GM18499 (cell line): Measurements from ENCODE around the gene NKTR.

ENCODE experiments used
- ATAC-seq: cut with Tn5 transposase; IDR thresholded peaks from one replicate; pipeline ENCODE4 v1.9.1; 2021; ENCODE audit warnings: moderate number of reproducible peaks; ENCODE audit not compliant: insufficient read depth, unreplicated experiment

The NKTR gene

DNA sequence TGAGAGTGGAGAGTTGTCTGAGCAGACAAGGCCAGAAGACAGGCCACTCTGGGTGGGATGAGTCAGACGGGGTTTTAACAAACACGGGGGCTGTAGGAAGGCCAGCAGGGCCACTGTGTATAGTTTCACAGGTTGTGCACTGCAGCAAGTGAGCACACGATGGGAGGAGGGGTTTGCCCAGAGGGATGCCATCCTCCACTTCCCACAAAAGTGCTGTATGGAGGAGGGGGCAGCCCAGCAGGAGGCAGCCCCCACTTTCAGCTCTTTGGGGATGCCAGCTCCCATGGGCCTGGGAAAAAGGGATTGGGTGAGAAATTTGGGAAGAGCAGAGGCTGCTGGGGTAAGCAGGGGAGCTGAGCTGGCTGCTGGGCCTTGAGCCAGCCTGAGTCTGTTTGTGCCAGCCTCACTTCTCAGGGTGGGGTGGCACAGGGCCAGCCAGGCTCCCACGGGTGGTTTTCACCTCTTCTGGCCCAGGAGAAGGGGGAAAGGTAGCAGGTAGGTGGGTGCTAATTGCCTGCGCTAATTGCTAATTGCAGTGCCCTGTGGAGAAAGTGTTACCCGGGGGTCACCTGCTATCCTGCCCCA is 59.7 kb downstream of the NKTR start:
- no peak for ATAC-seq

DNA sequence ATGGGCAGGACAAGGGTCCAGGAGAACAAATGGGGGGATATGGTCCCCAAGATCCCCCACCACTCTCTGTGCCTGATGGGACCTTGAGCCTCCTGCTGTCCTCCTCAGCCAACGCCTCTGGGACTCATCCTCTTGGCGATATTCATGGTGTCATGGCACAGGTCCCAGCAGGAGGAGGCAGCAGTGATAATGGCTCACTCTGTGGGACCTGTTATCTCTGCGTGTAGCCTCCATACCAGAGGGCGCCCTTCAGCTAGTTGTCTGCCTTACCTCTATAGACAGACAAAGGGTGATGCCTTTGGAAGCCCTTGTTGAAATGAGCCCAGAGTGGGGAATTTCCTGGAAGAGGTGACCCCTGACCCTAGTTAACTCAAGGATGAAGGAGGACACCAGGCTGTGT is 60.4 kb downstream of the NKTR start:
- ATAC-seq = no peak

DNA sequence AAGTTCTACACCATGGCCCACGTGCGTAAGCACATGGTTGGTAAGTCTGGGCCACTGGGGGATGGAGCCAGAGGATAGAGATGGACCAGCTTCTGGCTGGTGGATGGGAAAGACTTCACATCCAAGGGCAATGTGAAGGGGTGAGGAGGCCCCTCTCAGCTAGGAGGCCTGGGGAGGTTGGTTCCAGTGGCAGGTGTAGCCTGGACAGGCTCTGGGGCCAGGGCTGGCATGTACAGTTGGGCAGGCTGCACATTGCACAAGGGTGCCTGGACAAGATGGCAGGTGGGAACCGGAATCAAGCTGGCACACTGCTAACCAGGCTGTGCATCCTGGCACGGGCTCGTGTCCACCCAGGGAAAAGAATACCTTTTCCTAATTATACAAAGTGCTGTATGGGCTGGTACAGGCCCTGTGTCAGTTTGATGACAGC is 61.1 kb downstream of the NKTR start:
- ATAC-seq = no peak

DNA sequence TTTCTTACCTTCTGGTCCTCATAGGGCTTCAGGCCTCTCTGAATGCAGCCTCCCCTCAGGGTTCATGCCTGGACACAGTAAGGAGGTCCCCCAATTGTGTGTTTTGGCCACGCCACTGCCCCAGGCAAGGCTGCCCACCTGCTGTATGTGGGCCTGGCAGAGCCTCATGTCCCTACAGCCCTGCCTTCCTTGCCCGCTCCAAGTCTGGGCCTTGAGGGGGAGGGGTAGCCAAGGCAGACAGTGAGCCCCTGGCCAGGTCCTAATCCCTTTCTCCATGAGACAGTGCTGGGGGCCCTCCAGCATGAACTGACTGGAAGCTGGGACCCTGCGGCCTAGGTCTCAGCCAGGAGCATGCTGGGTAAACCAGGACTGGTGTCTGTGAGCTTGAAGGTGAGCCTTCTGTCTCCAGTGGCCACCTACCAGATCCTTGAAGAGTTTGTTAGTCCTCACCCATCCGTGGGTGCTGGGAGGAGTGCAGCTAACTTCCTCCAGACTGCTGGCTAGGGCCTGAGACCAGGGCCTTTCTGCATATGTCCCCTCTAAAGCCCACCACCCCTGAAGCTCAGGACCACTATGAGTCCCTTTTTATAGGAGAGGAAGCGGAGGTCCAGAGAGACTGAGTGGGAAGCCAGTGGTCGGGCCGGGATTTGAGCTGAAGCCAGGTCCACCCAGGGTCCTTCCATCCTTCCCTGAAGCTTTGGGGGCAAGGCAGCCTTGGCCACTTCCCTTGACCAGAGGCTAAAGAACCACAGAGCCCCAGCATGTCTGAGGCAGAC is 61.7 kb downstream of the NKTR start:
- ATAC-seq = no peak

DNA sequence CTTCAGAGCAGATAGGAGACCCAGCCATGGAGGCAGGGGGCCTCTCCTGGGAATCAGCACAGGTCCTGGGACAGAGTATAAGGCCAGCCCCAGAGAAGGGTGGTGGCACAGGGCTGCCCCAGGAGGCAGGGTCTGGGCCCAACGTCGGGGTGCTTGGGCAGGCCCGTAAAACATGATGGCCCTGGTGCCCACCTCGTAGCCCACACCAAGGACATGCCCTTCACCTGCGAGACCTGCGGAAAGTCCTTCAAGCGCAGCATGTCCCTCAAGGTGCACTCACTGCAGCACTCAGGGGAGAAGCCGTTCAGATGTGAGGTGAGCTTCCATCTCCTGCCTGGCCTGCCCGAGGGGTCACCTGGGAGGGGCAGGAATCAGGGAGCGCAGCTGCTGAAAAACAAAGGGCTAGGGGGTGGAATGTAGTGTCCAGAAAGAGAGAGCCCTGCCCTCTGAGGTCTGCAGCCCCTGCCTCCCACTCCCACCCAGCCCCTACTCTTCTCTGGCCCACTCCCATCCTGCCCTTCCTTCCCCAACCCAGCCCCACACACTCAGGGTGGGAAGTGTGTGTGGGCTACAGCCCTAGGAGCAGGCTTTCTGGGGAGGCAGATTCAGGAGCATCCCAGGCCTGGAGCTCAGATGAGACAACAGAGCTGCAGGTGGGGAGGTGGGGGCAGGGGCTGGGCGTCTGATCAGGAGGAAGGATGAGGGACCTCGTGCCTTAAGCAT is 62.5 kb downstream of the NKTR start:
- ATAC-seq = no peak

DNA sequence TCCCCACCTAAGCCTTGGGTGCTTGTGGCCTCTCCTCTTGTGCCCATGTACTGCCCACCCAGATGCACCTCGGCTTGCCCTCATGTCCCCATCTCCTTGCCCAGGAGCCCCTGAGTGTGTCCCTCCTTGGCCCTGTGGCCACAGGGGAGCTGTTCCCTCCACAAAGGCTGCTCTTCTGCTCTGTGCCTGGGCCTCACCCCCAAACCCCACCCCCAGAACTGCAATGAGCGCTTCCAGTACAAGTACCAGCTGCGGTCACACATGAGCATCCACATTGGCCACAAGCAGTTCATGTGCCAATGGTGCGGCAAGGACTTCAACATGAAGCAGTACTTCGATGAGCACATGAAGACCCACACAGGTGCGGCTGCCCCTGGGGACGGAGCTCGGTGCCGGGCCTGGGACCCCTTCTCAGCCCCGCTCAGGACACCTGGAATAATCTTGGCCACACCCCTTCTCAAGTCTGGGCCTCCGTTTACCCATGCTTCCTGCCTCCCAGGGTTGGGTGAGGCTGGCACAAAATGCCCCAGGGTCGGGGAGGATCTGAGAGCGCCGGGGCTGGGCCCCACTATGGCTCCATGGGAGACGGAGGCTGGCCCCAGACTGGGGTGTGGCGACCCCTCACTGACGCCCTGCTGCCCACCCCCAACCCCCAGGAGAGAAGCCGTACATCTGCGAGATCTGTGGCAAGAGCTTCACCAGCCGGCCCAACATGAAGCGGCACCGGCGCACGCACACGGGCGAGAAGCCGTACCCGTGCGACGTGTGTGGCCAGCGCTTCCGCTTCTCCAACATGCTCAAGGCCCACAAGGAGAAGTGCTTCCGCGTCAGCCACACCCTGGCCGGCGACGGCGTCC is 63.3 kb downstream of the NKTR start:
- ATAC-seq = no peak

DNA sequence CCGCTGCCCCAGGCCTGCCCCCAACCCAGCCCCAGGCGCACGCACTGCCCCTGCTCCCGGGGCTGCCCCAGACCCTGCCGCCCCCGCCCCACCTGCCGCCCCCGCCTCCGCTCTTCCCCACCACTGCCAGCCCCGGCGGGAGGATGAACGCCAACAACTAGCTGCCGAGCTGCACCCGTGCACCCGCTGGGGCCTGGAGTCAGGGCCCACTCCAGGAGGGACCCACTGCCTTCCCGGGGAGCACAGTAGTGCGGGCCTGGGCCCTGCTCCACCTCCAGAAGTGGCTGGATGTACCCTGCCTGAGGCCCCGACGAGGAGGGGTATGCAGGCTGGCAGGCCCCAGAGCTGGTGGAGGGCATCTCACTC is 63.9 kb downstream of the NKTR start:
- no peak for ATAC-seq

DNA sequence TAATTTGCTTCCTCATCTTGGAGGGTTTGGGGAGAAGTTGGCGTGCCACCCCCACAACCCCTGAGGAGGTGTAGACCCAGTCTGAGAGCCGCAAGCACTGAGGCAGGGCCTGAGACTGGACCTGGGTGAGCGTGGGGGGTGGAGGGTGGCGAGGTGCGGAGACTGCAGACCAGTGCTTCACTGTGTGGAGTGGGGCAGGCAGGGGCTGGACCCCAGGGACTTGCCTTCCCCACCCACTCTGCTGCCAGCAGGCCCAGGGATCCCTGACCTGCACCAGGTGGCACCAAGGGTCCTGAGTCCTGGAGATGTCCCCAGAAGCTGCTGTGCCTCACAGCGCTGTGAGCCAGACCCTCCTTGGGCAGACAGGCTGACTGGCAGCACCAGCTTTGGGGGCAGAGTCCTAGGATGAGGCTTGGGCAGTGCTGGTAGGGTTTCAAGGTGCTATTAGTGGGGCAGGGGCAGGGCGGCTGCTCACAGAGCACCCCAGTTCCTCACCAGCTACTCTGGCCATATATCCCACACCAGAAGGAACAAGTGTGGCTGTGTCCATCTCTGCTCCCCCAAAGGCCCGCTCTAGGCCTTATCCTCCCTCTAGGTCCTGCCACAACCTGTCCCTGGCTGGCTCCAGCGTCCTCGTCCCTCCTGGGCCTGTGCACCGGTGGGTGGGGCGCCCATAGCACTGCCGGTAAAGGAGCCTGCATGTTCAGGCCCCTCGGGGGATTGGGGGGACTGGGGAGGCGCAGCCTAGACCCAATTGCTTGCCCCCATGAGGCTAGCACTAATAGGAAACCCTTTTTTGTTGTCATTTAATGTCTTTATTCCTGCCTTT is 64.8 kb downstream of the NKTR start:
- no peak for ATAC-seq

DNA sequence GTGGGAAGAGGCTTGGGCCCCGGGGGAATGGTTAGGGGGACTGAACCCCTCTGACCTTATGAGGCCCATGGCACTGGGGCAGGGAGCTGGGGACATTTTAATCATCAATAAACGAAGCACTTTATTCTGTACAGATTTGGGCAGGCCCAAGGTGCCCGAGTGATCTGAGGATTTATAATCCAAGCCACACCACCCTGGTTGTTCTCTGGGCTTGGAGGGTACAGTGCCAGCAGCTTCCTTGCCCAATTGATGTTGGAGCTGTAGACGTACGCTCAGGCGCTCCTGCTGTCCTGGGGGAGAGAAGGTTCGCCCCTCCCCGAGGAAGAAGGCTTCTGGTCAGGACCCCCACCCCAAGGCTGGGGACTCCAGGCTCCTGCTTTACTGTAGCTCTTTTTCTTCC is 65.5 kb downstream of the NKTR start:
- no peak for ATAC-seq

DNA sequence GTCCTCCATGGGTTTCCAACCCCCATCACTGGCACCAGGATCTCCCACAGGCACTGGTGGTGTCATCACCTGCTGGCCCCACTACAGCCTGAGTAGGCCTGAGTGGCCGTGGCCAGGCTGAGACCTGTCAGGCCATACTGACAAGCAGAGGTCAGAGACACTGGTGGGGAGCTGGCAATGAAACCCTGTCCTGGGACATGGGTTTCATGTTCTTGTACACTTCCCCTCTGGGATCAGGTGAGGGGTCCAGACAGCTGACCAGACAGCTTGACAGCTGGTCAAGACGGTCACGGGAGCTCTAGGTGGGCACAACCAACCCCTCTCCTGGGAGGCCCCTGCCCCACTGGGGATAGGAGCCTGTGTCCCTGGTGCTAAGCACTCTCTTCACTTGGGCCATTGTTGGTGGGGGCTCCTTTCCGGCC is 66.1 kb downstream of the NKTR start:
- no peak for ATAC-seq

DNA sequence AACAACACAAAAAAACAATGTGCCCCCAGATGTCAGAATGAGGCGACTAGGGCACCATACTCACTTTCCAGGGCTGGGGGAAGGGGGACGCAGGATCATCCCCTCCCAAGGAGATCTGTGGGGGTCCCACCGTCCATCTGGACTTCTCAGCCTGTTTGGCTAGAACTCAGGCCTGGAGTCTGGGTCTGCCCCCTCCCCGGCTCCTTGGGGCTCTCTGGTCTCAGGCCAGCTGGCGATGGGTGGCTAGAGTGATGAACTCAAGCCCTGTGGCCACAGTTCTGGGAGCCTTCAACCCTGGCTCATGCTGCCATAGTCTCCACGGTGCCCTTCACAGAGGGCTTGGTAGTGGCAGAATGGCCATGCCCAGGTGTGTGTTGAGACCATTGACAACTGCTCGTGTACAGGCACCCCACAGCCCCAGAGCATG is 66.6 kb downstream of the NKTR start:
- ATAC-seq = no peak

DNA sequence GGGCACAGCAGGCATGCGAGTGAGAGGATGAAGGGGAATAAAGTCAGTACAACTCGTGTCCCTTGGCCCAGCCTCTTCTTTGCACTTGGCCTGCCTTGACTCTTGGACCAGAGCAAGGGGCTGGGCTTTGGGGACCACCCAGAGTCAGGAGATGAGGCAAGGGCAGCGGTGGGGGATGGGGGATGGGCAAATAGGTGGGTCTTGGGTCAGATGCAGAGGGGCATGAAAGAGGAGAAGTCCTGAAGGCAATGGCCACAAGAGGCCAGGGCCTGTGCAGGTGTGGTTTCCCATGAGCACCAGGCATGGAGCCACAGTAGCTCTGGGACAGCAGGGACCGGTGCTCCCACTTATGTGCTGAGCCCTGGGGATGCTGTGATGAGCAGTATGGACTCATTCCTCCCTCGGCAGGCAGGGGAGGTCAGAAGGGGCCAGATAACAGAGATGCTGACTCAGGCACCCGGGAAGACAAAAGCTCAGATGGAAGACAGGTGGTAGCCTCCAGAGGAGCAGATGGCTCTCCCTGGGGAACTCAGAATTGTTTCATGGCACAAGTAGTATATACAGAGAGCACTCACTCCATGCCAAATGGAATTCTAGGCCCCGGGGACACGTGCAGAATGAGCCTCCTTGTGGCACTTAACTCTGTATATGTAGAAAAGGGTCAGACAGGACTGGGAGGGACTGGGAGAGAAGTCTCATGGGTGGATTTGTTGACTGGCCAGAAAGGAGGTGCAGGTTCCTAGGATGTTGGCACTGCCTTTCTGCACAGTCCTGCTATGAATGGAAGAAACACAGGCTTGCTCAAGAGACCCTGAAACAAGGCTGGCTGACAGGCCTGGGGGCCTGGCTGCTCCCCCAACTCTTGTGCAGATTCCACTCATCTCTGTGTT is 67.3 kb downstream of the NKTR start:
- no peak for ATAC-seq

DNA sequence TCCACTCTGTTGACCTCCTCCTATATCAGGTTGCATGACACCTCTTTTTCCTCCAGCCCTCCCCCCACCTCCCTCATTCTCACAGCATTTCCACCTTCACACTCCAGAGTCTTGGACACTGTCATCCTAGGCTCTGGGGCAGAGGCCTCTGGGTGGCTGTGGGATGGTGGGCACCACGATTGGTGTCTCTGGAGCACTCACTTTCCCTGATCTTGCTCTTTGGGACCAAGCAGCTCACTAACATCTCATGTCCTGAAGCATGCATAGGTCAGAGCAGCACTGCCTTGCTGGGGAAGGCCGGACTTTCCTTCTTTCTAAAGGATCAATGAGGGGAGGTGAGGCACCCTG is 67.9 kb downstream of the NKTR start:
- ATAC-seq = no peak

DNA sequence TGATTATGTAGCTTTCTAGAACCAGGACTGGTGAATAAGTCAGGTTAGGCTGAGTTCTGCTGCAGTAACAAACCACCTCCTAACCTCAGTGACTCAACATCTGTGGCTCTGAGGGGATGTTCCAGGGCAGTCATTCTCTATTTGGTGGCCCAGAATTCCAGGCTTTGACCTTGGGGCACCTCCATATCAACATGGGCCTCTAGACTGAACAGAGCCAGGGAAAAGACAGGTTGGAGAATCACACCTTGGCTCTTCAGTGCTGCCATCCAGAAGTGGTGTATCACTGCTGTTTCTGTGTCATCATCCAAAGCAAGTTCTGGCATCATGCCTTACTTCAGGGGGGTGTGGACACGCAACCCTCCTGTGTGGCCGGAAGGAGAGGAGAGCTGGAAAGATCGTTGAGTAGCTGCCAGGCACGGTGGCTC is 68.3 kb downstream of the NKTR start:
- no peak for ATAC-seq

DNA sequence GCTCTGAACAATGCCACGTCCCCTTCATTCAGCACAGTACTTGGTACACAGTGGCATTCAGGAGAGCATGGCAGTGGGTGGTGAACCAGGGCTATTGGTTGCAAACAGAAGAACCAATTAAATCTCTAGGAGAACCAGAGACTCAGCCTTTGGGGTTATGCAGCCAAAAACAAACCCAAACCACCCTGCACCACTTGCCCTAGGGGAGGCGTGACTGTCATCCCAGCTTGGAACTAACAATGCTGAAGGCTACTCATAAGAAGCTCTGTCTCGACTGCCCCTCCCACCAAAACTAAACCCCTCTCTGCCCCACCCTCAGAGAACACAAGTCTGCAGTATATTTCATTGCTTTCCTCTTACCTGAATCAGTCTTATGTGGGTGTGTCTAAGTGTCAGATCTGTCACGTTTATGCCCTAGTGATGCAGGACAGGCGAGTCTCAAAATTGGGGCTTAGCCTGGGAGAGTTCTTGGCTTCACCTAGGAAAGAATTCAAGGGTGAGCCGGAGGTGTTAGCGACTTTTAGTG is 69.6 kb downstream of the NKTR start:
- no peak for ATAC-seq

DNA sequence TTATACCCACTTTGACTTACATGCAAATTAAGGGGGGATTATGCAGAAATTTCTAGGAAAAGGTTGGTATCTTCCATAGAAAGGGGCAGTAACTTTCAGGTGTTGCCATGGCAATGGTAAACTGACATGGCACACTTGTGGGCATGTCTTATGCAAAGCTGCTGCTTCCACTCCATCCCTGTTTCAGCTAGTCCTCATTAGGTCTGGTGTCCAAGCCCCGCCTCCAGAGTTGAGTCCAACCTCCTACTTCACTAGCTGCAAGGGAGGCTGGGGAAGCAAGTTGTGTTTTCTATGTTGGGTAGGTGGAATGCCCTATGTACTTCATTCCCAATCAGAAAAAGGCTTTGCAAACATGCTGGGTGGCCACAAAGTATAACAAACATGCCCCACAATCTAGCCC is 70.2 kb downstream of the NKTR start:
- no peak for ATAC-seq

DNA sequence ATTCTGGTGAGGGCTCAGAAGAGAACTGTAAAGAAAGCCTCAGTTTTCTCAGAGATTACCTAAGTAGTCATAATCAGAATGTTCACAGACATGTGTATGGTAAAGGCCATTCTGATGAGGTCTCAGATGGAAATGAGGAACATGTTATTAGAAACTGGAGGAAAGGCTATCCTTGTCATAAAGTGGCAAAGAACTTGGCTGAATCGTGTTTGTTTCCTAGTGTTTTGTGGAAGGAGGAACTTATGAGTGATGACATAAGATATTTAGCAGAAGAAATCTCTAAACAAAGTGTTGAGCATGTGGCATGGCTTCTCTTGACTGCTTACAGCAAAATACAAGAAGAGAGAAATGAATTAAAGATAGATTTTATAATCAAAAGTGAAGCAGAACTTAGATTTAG is 72.0 kb downstream of the NKTR start:
- ATAC-seq = no peak

DNA sequence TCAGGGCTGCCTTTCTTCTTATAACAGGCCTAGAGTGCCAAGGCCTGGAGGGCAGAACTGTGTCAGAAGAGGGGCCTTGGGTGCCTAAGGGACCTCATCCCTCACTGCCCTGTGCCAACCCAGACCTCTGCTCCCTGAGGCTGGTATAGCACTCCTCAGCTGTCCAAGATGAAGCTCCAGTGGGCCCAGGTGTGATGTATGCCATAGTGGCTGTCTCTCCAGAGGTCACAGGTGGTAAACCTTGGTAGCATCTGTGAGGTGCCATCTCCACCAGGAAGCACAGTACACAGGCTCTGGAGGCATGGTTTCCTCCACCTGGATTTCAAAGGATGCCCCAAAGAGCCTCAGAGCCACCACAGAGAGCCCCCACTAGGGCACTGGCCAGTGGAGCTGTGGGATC is 72.6 kb downstream of the NKTR start:
- no peak for ATAC-seq

DNA sequence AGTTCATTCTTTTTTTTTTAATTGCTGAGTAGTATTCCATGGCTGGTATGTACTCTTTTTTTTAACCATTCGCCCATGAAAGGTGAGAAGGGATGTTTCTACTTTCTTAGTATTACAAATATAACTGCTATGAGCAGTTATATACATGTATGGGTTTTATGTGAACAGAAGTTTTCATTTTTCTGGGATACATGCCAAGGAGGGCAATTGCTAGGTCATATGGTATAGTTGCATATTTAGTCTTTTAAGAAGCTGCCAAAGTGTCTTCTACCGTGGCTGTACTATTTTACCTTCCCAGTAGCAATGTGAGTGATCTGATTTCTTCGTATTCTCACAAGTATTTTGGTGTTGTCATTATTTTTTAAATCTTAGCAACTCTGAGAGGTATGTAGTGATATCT is 73.7 kb downstream of the NKTR start:
- ATAC-seq = no peak
